ELF-1 (cell line): ENCODE results near the gene SLC44A2.
"Not testable (repeated sequence)": the region's sequence is repeated elsewhere in the genome, so short reads cannot be mapped to it uniquely, and the experiment has no call there.

ENCODE experiments used
- DNase-seq: peaks from one replicate; pipeline ENCODE4 v3.0.0-alpha.2; 2016; ENCODE audit warnings: low read depth, low spot score

The SLC44A2 gene

GRCh38 chr19:10651851-10652250, 26.5 kb downstream of the SLC44A2 start:
- no peak for DNase-seq

DNA sequence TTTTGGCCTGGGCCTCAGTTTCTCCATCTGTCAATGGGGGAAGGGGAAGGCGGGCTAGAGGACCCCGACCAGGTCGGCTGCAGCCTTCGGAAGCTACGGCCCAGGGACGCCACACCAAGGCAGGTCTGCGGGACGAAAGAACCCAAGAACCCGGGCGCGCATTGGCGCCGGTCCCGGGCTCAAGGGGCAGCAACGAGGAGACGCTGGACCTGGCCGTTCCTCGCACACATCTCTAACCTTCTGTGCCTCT, 28.1 kb downstream of the SLC44A2 start:
- no peak for DNase-seq

- peak; percentile 100 for DNase-seq
These were observed 28.6 kb downstream of the SLC44A2 start, which contains the start of gene ILF3 for GRCh38 chr19:10653732-10654609. ILF3 (plus strand) TSS chr19:10654346; CDS start chr19:10670606, 16,260 bp downstream.

GRCh38 chr19:10654610-10655456, 29.5 kb downstream of the SLC44A2 start:
- peak; percentile 74 for DNase-seq

DNA sequence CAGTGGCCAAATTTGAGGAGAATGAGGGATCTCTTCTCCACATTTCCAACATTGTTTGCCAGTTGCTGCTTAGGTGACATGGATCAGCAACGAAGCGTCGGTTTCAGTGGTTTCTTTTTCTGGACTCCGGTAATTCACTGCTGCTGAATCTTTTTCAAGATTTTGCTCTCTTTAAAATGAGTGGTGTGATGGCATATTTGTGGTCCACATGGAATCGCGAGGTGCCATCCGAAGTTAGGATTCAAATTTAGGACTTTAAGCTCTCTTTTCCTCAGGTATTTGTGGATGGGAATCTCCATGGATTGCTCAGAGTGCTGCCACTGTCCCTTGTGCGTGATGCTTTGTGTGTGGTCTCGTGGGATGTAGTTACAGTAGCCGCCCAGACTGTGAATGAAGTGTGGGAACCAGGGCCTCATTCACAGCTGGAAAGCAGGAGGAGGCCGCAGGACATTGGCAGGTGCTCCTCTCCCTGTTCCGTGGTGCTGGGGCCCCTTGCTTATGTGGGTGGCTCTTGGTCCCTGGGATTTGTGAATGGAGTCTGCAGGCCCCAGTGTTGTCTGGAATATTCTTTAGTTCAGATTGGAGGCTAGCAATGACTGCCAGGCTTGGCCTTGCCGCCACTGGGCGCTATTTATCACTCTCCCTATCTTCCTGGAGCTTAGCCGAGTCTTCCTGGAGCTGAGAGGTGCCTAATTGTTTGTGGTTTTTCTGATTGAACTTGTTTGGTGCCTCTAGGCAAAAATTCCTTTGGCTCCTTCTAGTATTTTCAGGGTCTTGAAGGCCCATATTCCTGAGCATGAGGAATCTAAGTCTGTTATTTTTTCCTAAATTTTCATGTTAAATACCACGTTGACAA, 30.3 kb downstream of the SLC44A2 start:
- peak; percentile 83 for DNase-seq

- no peak for DNase-seq
These were observed 35.0 kb downstream of the SLC44A2 start for GRCh38 chr19:10660346-10660745.

DNA sequence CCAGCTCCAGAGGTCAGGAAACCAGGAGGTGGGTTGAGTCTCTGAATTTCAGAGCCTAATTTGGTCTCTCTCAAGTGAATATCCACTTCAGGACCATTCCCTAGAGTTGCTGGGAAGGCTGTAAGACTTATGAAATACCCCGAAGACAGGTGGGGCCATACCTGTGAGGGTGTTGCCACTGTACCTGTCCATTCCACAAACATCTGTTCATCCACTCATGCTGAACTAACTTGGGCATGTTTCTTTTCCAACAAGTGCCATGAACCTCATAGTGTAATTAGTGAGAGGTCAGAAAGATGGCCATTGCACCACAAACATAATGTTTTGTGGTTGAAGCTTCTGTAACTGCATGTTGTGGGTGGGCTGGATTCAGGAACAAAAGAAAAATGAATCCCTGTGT, 36.6 kb downstream of the SLC44A2 start:
- no peak for DNase-seq

DNA sequence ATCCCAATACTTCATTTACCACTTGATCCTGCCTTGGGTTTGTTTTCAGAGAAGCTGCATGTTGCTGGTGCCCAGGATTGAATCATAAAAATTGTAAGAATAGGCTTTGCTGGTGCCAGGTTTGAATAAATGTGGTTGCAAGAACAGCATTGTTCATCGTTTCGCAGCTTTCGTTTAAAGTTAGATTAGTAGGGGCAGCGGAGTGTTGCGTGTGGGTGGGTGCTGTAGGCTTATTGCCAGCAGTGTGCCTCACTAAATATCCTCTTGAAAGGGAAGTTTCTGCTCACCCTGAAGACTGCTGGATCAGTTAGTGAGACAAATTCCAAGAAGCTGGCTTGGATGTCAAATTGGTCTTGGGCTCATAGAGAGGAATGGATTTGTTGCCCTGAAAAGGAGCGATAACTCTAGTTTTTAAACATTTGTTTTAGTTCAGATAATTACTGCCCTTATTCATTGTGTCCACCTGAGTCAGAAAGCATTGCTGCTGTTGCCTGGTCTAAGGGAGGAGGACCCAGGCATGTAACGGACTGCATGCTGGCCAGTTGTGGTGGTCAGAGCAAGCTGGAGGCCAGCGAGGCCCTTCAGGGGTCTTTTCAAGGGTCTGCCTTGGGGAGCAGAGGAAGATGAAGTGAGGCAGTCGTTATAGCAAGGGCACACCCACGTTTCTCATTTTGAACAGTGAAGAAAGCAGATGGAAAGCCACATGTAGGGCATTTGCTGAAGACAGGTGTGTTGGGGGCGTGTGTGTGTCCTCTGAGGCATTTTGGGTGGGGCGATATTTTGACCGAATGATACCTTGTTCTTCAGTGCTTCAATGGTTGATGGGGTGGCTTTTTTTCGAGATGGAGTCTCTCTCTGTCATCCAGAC, 37.3 kb downstream of the SLC44A2 start:
- DNase-seq, result no peak

DNA sequence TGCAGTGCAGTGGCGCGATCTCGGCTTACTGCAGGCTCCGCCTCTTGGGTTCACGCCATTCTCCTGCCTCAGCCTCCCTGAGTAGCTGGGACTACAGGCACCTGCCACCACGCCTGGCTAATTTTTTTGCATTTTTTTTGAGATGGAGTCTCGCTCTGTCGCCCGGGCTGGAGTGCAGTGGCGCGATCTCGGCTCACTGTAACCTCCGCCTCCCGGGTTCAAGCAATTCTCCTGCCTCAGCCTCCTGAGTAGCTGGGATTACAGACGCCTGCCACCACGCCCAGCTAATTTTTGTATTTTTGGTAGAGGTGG, 37.9 kb downstream of the SLC44A2 start:
- not testable (repeated sequence) for DNase-seq

DNA sequence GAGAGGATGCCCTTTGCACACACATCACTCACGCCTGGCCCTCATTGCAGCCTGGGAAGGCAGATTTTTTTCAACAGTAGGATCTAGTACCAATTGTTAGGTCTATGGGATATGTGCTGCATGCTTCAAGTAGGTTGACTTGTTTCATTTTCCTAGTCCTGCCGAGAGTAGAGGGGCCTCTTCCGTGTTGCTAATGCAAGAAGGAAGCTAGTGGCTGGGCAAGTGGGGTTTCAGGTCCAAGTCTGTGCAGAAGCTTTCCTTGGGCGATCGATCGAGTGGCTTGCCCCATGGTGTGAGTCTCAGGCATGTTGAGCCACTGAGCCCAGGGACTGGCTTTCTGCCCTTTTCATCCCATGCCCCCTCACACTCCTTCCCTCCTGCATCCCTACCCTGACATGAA, 42.5 kb downstream of the SLC44A2 start:
- DNase-seq, result no peak

DNA sequence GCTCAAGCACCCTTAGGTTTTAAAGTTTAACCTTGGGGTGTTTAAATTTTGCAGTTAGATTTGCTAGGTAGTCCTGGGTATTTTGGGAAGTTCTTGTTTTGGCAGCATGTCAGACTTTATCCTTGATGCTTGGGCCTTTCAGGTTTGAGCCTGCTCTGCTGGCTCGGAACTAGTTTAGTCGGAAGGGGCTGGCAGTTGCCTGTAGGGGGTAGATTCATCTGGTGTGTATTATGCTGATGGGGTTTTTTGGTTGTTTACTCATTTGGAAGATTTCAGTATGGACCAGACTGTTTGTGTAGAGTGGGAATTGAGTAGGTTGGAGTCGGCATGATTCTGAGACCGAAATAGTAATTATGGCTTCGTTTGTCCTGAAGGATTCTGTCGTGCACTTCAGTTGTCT, 43.9 kb downstream of the SLC44A2 start:
- no peak for DNase-seq

DNA sequence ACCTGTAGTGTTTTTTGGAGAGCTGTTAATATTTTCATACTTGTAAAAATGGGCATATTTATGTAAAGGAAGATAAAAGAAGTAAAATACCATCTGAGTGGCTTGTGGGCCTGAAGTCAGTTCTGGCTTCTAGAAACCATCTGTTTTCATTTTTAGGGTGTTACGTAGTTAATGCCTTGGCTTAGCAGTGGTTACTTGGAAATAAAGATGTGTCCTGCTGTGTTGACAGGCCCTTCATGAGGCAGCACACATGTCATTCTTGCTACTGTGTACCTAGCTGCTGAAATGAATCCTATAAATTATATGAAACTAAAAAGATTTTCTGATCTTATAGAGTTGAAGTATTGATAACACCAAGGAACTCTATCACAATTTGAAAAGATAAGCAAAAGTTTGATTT, 44.8 kb downstream of the SLC44A2 start:
- DNase-seq, result no peak

DNA sequence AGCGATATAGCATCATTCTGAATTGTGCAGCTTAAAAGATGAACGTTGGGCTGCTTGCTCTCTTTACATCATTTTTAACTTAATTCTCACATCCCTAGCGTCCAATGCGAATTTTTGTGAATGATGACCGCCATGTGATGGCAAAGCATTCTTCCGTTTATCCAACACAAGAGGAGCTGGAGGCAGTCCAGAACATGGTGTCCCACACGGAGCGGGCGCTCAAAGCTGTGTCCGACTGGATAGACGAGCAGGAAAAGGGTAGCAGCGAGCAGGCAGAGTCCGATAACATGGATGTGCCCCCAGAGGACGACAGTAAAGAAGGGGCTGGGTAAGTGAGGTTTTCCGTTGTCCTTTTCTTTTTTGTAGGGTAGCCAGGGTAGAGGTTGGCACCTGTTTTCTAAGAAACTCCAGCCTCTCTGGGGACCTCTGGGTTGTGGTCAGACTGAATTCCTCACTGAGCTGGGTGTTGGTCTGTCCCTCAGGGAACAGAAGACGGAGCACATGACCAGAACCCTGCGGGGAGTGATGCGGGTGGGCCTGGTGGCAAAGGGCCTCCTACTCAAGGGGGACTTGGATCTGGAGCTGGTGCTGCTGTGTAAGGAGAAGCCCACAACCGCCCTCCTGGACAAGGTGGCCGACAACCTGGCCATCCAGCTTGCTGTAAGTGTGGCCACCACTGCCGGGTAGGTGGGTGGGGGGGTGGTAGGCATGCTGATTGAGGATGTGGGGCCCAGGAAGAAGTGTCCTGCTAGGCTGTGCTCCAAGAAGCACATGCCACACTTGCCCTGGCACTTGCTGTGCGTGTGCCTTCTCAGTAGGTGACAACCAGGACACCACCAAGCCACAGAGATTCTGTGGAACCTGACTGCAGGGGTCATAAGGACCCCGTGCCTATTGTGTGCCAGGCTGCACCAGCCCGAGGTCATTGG, 45.8 kb downstream of the SLC44A2 start:
- DNase-seq, result no peak

DNA sequence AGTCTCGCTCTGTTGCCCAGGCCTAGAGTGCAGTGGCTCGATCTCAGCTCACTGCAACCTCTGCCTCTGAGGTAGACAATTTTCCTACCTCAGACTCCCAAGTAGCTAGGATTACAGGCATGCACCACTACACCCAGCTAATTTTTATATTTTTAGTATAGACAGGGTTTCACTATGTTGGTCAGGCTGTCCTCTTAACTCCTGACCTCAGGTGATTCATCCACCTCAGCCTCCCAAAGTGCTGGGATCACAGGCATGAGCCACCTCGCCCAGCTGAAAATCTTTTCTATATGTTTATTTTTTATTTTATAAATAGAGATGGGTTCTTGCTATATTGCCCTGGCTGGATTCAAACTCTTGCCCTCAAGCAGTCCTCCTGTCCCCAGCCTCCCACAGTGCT, 46.6 kb downstream of the SLC44A2 start:
- DNase-seq, result not testable (repeated sequence)

DNA sequence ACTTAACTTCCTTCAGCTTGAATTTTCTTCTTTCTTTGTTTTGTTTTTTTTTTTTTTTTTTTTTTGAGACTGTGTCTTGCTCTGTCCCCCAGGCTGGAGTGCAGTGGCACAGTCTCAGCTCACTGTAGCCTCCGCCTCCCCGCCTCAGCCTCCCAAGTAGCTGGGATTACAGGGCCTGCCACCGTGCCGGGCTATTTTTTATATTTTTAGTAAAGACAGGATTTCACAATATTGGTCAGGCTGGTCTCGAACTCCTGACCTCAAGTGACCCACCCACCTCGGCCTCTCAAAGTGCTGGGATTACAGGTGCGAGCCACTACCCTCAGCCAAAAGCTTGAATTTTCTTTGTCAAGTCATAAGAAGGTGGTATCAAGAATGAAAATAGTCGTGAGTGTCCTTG, 49.9 kb downstream of the SLC44A2 start:
- not testable (repeated sequence) for DNase-seq

- DNase-seq, result no peak
These were observed 52.4 kb downstream of the SLC44A2 start for GRCh38 chr19:10677751-10678150.

- no peak for DNase-seq
These were observed 53.5 kb downstream of the SLC44A2 start for GRCh38 chr19:10678813-10679212.

DNA sequence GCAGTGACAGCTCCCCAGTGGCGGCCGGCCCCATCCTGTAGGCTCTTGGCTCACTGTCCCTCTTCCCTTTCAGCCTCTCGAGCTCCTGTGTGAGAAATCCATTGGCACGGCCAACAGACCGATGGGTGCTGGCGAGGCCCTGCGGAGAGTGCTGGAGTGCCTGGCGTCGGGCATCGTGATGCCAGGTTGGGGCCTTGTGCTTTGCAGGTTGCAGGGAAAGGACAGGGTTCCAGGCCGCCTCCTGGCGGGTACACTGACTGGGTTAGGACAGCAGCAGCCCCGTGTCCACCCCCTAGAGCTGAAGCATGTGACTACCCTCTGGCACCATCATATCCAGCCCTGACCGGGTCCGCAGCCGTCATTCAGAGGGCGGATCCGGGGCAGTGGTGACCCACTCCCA, 54.4 kb downstream of the SLC44A2 start:
- DNase-seq, result no peak

- DNase-seq, result no peak
These were observed 55.3 kb downstream of the SLC44A2 start for GRCh38 chr19:10680545-10681135.

GRCh38 chr19:10681658-10682057, 56.3 kb downstream of the SLC44A2 start:
- no peak for DNase-seq
